Mucosa of rectum (tissue), 2 donors: ENCODE results near the gene CUL2.

Source experiments
- H3K27ac ChIP-seq, 2 donors: one replicate each; pipeline ENCODE4 v1.7.0; 2013; ENCODE audit warnings: inconsistent platforms in 2 of 2, low read depth in 2 of 2, low read length in 2 of 2
- H3K27me3 ChIP-seq, 2 donors: one replicate each; pipeline ENCODE4 v1.7.0; 2013; ENCODE audit warnings: low read length in 2 of 2; ENCODE audit not compliant: control insufficient read depth in 2 of 2, insufficient read depth in 2 of 2
- H3K36me3 ChIP-seq, 2 donors: one replicate each; pipeline ENCODE4 v1.7.0; 2013; ENCODE audit warnings: low read length in 2 of 2; ENCODE audit not compliant: control insufficient read depth in 2 of 2, insufficient read depth in 2 of 2
- H3K4me1 ChIP-seq, 2 donors: one replicate each; pipeline ENCODE4 v1.7.0; 2013; ENCODE audit warnings: low read length in 2 of 2, mild to moderate bottlenecking in 1 of 2; ENCODE audit not compliant: control insufficient read depth in 2 of 2, insufficient read depth in 2 of 2
- H3K4me3 ChIP-seq, 2 donors: one replicate each; pipeline ENCODE4 v1.7.0; 2013; ENCODE audit warnings: low read length in 2 of 2
- H3K9ac ChIP-seq, 2 donors: one replicate each; pipeline ENCODE4 v1.7.0; 2013; ENCODE audit warnings: low read length in 2 of 2, low read depth in 1 of 2, mild to moderate bottlenecking in 1 of 2
- H3K9me3 ChIP-seq, 2 donors: one replicate each; pipeline ENCODE4 v1.7.0; 2013; ENCODE audit warnings: low read length in 2 of 2; ENCODE audit not compliant: control insufficient read depth in 2 of 2
- donor health status: healthy.
- donor health status: Normal muscosa, but diverticular disease.

Gene CUL2

GRCh38 chr10:34960983-34961382 lies 129.2 kb downstream of the CUL2 start:
- H3K4me1 ChIP-seq, result no peaks in the 10 kb centered on the region
- no peak overlapping the region for H3K27ac ChIP-seq
- H3K9me3 ChIP-seq, result no peaks in the 10 kb centered on the region
- H3K36me3 ChIP-seq, result no peaks in the 10 kb centered on the region
- no peak overlapping the region for H3K9ac ChIP-seq
- no peak overlapping the region for H3K4me3 ChIP-seq
- H3K27me3 ChIP-seq, result no peaks in the 10 kb centered on the region

- Histone ChIP-seq H3K9me3 (no peaks in the 10 kb centered on the region), H3K4me3 (no peak overlapping the region), H3K27ac (no peak overlapping the region), H3K36me3 (no peaks in the 10 kb centered on the region), H3K27me3 (no peaks in the 10 kb centered on the region), H3K9ac (no peak overlapping the region), H3K4me1 (peaks cover 0 to 2% of the 10 kb centered on the region in 2 donors)
Measured at GRCh38 chr10:34959786-34960185, 130.4 kb downstream of the CUL2 start.

- Histone ChIP-seq H3K9ac (no peak overlapping the region), H3K36me3 (no peaks in the 10 kb centered on the region), H3K9me3 (no peaks in the 10 kb centered on the region), H3K27me3 (no peaks in the 10 kb centered on the region), H3K27ac (no peak overlapping the region), H3K4me3 (no peak overlapping the region), H3K4me1 (peaks cover 0 to 7% of the 10 kb centered on the region in 2 donors)
Measured at GRCh38 chr10:34959321-34959720, 130.8 kb downstream of the CUL2 start.
